Stomach smooth muscle (tissue), 2 donors: ENCODE results near the gene RBM45.

ENCODE experiments used
- H3K27ac ChIP-seq: one replicate; pipeline ENCODE4 v1.7.0; 2013; ENCODE audit warnings: mild to moderate bottlenecking, low read length, inconsistent platforms
- H3K27me3 ChIP-seq, 2 donors: one replicate each; pipeline ENCODE4 v1.7.0; 2013; ENCODE audit warnings: low read length in 2 of 2; ENCODE audit not compliant: insufficient read depth in 2 of 2, control insufficient read depth in 1 of 2
- H3K36me3 ChIP-seq, 2 donors: one replicate each; pipeline ENCODE4 v1.7.0; 2013; ENCODE audit warnings: low read length in 2 of 2; ENCODE audit not compliant: control insufficient read depth in 2 of 2, insufficient read depth in 2 of 2
- H3K4me1 ChIP-seq: one replicate; pipeline ENCODE4 v1.7.0; 2013; ENCODE audit warnings: low read length; ENCODE audit not compliant: control insufficient read depth, insufficient read depth
- H3K4me3 ChIP-seq, 2 donors: one replicate each; pipeline ENCODE4 v1.7.0; 2013; ENCODE audit warnings: low read length in 2 of 2
- H3K9ac ChIP-seq, 2 donors: one replicate each; pipeline ENCODE4 v1.7.0; 2013; ENCODE audit warnings: low read length in 2 of 2, mild to moderate bottlenecking in 1 of 2
- H3K9me3 ChIP-seq, 2 donors: one replicate each; pipeline ENCODE4 v1.7.0; 2013; ENCODE audit warnings: low read length in 2 of 2; ENCODE audit not compliant: control insufficient read depth in 2 of 2
- donor health status: healthy.
- donor health status: Pancreatic carcinoma.

The RBM45 gene

GRCh38 chr2:178163395-178163794 is 51.2 kb downstream of the RBM45 start:
- Histone ChIP-seq H3K36me3 (no peaks in the 10 kb centered on the region), H3K27me3 (no peaks in the 10 kb centered on the region), H3K9ac (no peak overlapping the region), H3K4me3 (no peak overlapping the region), H3K9me3 (no peaks in the 10 kb centered on the region), H3K4me1 (no peaks in the 10 kb centered on the region), H3K27ac (no peak overlapping the region)

GRCh38 chr2:178163911-178164310 is 51.7 kb downstream of the RBM45 start:
- H3K27ac ChIP-seq = no peak overlapping the region
- no peak overlapping the region for H3K9ac ChIP-seq
- no peak overlapping the region for H3K4me3 ChIP-seq
- no peaks in the 10 kb centered on the region for H3K27me3 ChIP-seq
- H3K9me3 ChIP-seq = no peaks in the 10 kb centered on the region
- no peaks in the 10 kb centered on the region for H3K4me1 ChIP-seq
- H3K36me3 ChIP-seq = no peaks in the 10 kb centered on the region

GRCh38 chr2:178173657-178174056 is 61.4 kb downstream of the RBM45 start:
- no peak overlapping the region for H3K4me3 ChIP-seq
- no peak overlapping the region for H3K9ac ChIP-seq
- no peaks in the 10 kb centered on the region for H3K4me1 ChIP-seq
- H3K9me3 ChIP-seq = no peaks in the 10 kb centered on the region
- no peak overlapping the region for H3K27ac ChIP-seq
- H3K27me3 ChIP-seq = peaks cover 0 to 2% of the 10 kb centered on the region in 2 donors
- no peaks in the 10 kb centered on the region for H3K36me3 ChIP-seq

GRCh38 chr2:178177066-178177679 is 64.9 kb downstream of the RBM45 start:
- Histone ChIP-seq H3K9ac (no peak overlapping the region), H3K27me3 (peaks cover 0 to 2% of the 10 kb centered on the region in 2 donors), H3K36me3 (no peaks in the 10 kb centered on the region), H3K27ac (no peak overlapping the region), H3K9me3 (no peaks in the 10 kb centered on the region), H3K4me3 (no peak overlapping the region), H3K4me1 (no peaks in the 10 kb centered on the region)
